Activated effector memory CD4-positive, alpha-beta T cell treated with Interleukin-2 at 50 U/mL for 16 hours (primary cell): ENCODE results near the gene ANKRD63.

Experiments
- DNase-seq: peaks from one replicate; pipeline ENCODE4 v3.0.0-alpha.2; 2020

The ANKRD63 gene

DNA sequence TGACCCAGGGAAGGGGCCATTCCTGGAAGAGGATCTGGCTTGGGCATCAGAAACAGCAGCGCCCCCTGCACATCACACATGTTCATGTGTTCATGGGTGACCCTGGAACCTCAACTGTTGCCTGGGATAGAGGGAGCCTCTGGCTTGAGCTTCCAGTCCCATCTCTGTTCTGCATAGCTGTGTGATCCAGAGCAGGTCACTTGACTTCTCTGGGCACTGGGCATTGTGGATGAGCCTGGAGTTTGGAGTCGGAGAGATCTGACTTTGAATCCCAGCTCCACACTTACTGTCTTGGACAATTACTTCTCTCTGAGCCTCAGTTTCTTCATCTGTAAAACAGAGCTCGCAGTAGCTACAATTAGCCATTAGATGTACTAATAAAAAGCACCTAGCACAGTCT lies 28.4 kb downstream of the ANKRD63 start:
- no peak for DNase-seq

DNA sequence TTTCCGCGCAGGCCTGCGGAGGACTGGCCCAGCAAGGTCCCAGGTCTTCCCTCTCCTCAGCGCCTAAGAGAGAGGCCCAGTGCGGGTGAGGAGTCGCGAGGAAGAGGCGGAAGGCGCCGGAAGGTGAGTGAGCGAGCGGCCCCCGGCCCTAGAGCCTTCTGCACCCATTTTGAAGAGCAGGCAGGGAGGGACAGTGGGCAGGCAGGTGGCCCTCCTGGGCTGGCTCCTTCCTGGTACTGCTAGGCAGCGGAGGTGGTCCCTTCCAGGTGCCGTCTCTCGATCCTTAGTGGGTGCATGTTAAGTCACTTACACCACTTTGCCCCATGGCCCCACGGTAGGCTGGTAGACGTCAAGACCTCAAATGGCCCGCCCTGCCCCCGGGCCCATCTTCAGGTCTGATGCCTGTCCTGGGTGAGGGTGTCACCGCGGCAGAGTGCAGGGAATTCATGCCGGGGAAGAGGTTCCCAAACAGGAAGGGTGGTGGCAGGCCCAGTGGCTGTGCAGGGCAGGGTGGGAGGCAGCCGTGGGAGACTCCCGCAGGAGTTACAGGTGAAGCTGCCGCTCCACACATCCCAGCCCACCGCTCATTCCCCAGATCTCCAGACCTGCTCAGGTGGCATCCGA lies 29.6 kb downstream of the ANKRD63 start:
- no peak for DNase-seq

DNA sequence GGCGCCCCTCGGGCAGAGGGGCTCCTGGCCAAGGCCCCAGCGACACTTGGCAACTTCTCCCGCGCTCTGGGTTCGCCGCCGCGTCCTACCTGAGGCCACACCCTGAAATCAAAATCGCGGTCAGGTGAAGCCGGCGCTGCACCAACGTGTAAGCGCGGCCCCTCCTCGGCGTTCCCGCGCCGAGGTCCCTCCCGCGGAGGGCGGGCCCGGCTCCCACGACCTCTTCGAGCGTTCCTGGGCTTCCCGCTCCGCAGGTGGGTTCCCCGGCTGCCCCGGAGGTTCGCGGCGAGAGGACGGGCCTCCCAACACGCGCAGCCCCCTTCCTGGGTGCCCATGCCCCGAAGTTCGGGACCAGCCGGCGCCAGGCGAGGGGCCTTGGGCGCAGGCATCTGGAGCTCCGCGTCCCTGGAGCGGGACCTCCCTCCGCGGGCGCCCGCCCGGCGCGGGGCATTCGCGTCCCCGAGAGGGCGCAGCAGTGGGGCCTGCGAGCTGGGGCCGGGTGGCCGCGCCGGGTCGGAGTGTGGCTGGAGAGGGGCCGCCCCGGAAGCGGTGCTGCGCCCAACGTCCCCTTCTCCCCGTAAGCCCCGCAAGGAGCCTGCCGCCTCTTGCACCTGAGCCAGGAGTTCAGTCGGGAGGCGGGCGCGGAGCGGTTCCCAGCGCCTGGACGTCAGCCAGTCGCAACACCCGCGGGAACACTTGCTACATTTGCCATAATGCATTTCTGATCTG lies 30.3 kb downstream of the ANKRD63 start:
- no peak for DNase-seq

DNA sequence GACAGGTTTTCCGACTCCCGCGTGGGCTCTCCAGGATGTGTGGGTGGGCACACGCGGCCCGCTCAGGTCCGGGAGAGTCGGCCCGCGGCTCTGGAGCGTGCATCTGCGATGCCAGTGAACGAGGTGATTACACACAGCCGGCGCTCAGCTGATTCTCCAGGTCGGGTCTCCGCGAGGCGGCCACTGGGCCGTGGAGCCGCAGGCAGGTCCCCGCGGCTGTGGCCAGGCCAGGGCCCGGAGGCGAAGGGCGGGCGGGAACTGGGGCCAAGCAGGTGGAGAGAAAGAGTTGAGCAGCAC lies 30.8 kb downstream of the ANKRD63 start:
- no peak for DNase-seq

DNA sequence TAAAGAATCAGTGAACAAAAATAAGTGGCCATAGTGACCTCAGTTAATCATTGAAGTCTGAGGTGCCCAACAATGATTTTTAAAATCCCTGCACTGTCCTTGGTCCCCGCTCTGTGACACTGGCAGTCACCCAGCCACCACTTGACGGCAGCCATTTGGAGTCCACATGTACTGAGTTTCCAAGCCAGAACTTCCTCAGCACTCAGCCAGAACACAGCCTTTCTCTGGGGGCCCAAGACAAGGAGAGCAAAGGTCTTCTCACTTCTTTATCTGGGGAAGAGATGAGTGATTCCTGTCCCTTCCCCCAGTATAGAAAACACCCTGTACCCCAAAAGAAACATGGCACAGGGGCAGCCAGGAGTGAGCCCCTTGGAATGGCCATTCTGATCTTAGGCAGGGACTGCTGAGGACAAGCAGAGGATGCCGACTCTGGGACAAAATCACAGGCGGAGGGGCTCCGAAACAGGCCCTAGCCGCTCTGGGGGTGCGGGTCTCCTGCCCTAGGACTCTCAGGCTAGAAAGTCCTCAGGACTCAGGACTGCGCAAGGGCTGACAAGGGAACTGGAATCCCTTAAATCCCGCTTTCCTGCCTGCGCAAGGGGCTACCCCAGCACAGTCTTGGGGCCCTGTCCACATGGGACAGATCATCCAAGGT lies 31.3 kb downstream of the ANKRD63 start:
- DNase-seq = no peak

DNA sequence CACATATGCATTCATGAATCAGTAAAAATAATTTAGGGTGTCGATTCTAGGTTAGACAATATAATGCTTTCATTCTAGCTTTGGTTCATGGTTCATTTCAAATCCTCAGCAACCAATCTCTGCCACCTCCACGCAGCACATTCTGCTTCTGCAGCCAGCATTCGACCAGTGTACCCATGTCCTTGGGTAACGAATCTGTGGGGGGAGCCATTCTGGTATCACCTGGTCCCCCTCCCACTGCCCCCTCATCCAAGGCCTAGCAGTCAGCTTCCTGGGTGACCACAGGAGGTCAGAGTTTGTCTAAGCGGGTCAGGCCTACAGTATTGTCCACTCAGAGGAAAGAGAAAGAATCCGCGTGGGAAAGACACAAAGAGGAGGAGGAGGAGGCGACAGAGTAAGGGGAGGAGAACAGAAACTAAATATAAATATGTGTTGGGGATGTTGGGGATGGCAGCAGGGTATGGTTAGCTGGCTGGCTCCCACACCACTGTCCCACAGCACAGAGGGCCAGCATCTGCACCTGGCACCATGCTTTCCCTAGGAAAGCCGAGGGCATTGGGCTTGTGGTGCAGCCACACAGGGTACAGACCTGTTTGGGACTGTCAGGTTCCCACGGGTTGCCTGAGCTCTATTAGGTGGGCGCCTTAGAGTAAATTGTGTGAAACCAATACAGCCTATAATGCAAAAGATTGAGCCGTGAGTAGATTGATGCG lies 31.9 kb downstream of the ANKRD63 start:
- DNase-seq = no peak

DNA sequence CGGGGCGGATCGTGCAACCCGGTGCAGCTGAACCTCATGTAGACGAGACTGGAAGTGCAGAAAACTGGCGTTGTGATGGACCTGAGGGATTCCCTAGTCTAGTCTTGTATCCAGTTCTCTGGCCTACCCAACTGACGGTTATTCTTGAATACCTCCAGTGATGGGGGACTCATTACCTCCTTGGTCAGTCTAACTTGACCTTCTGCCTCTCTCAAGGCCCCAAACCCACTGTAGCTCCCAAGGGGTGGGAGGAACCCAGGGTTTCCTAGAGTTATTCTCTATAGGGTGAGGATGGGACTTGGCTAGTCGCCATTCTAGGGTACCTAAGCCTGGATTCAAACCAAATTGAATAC lies 32.6 kb downstream of the ANKRD63 start:
- DNase-seq = no peak

DNA sequence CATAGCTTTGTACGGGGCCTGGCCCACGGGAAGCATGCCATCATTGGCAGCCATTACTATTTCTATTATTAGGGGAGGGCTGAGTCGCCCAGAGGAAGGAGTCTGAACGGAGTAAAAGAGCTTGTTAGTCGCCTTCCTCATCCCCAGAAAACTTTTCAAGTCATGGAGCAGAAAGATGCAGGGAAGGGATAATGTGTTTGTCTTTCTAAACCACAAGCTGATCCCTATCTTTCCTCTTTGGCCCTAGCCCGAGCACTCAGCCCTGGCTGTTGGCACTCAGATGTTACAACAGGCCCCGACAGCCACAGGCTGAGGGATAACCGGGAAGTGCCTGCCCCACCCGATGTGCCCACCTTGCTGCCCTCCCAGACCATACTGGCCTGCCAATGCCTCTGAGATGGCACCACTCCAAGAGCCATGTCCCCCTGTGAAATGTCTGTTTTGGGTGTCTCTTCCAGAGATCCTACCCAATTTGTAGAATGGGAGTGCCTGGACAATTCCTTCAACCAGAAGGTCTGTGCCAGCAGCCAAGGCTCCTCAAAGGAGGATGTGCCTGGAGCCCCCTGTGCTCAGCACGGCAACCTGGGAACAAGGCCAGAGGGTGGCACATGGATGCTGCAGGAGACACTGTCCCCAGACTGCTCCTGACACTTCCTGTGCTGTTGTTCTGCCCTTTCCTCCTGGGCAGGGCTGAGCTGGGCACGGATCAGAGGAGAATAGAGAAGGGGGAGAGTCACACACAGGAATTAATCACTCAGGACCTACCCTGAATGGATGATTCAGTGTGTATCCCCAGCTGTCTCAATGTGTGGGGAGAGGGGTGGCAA lies 33.2 kb downstream of the ANKRD63 start:
- DNase-seq = no peak

DNA sequence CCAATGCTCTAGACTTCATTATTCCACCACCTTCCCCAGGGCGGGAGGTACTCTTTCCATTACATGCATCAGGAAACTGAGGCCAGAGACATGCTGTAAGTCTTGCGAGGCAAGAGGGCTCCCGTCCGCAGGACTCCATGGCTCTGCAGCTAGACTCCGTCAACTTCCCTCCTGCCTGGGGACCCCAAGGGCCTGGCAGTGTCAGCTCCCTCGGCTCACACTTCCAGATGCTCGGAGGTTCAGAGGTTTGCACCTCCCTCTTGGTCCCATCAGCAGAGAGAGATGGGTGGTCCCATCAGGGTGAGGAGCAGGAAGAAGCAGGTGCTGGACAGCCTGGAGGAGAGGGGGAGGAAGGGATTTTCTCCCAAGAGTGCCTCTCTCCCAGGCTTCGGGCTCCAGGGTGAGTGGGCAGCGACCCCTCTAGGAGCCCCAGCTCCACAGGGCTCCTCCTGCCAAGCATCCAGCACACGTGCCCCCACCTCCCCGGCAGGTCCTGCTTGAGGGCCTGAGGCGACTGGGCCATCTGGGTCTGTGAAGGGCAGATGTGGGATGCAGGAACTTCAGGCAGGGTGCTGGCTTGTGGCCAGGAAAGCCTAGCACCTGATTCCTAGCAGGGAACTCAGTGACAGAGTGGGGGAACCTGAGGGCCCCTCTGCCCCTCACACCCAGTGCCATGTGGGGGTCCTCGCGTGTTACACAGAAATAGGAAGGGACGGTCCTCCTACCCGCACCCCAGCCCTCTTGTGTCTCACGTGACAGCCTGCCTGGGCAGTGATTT lies 34.7 kb downstream of the ANKRD63 start:
- no peak for DNase-seq

DNA sequence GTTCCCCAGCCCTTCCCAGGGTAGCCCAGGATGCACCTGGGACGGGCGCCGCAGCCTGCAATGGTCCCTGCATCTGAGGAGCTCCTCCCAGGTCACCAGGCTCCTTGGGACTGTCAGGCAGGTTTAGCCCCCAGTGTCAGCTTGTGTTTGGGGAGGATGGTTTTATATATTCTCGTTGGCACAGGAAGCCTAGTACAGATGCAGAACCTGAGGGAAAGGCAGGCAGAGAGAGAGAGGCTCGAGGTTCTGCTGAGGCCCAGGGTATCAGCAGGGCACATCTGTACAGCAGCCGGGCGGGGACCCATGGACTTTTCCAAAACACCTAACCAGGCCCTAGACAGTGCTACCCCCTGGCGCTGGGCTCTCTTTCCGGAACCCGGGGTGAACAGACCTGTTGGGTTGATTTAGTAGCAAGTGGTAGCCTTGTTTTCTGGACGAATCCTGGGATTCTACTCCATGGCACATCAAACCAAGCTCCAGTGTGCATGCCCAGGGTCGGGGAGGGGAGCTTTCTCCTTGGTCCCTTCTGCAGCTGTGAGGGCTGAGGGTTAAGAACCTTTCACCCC lies 35.4 kb downstream of the ANKRD63 start:
- DNase-seq = no peak

DNA sequence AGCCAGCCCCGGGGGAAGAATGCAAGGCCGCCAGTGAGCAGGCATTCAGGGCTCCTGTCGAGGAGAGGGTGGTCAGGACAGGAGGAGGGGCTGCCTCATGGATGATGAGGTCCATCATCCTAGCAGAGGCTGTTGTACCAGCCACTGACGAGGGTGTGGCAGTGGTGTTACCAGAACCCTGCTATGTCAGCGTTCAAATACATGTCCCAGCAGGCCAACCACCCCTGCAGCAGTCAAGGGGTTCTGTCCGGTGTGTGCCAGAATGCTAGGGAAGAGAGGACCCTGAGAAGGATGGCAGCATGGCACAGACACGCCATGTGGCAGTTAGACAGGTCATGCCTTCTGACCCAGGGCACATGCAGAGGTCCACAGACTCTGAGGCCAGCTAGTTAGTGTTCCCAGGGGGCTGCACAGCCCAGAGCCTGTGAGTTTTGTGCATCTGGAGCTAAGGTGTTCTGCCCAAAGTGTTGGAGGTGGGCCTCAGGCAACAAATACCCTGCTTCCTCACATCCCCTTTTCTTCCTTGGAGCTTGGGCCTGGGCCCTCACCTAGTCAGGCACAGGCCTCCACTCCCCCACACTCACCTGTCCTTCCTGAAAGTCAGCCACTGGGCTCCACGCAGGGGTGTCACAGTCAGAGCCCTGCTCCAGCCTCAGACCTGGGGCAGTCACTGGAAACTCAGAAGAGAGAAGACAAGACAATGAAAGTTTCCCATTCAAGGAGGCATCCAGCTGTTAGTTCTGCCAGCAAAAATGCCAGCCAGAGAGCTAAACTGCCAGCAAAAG lies 36.2 kb downstream of the ANKRD63 start:
- DNase-seq = no peak

DNA sequence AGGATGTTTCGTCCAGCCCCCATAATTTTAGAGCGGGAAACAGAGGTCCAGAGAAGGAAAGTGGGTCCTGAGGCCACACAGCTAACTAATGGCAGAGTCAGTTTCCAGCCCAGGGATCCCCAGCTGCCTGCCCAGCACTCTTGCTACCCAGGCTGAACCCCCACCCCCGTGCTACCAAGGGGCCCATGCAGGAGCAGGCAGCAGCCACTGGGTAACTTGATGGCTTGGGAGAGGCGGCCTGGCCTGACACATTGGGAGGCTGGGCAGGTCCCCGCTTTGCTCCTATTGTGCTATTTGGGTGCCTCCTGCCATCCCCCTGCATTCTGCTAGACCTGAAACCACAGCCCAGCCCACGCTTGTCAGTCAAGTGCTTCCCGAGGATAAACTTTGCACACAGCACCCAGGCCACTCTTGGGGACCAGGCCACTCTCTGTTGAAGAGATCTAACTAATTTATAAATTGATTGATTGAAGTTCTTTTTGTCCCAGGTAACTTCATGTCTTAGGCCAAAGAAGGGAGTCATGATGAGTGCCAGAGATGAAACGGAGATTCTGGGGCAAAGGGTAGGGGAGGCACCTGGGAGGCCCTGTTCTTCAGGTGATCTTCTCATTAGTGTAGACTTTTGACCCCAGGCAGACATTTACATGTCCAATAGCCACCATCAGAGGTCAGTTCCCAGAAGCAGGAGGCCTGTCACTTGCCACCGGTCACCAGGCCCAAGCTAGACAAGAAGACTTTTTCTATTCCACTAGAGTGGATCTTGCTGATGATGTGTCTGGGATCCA lies 37.0 kb downstream of the ANKRD63 start:
- DNase-seq = no peak

DNA sequence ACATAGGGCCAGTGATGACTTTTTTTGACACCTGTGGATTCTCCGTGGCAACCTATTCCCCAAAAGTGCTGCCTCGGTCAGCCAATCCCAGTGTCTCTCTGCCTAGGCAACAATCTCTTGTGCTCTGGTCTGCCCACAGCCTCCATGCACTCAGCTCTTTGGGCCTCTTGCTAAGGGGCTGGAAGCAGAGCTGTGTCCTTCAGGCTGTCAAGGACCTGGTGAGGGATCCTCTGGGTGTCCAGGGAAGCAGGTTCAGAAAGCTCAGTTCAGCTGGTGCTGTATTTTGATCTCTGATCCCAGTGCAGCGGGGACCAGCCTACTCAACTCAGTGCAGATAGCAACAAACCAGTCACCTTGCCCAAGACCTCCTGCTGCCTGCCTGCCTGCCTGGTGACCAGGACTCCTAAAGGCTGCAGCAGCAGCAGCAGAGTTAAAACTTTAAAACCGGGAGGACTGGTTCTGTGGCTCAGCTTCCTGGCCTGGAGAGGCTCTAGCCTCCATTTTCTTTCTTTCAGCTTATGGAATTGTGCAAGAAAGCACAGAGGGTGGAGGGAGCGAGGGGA lies 37.8 kb downstream of the ANKRD63 start:
- DNase-seq = no peak

DNA sequence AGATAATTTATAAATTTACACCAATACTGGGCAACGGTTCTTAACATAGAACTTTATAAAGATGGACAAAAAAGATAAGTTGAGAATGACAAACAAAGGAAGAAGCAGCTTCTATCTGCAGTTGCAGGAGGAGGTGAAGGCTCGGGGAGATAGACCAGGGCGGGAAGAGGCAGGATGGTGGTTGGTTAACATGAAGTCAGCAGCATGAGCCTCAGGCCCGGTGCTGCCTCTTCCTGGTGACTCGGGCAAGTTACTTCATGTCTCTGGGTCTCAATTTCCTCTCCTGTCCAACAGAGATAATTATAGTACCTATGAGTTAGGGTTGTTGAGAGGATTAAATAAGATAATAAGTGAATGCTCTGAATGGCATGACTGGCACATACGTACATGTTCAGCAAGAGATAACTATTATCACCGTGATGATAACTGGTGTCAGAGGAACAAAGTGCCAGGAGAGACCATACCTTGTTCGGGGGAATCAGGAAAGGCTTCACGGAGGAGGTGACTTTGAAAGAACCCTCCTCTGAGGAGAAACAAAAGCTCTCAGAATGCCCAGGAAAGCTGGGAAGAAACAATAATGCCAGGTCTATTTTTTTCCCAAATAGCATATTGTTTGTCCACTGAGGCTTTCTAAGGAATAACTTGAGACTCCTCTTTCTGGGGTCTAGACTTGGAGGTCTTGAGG lies 39.6 kb downstream of the ANKRD63 start:
- no peak for DNase-seq

DNA sequence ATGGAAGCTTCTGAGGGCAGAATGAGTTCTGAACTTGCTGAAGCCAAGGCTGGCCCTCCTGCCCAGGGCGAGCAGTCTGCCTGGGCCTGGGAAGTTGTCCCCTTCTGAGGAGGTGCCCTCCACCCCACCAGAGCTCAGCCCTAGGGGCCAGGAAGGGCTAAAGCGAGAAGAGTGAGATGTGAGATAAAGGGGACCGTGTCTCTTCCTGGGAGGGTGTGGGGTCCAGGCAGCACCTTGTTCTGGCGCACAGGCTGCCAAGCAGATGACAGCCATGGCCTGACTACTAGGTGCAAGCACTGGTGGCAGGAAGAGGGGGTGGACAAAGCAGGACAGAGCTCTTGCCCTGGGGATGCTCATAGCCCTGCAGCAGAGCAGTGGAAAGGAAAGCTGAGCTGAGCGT lies 40.3 kb downstream of the ANKRD63 start:
- no peak for DNase-seq

DNA sequence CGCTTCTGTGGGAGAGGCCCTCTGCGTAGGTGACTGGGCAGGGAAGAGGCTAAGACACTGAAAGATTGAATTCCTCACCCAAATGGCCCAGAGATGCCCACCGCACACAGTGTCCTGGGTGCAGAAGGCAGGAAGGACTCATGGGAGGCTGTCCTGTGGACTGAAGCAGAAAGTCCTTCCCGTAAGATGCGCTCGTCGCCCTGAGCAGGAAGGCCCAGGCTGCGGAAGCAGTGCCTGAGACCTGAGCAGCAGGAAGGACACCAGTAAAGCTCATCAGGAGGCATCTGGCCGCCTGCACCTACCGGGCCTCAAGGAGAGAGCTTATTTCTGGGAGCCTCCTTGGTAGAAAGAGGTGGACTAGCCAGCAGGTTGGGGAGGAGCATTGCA lies 40.7 kb downstream of the ANKRD63 start:
- no peak for DNase-seq

DNA sequence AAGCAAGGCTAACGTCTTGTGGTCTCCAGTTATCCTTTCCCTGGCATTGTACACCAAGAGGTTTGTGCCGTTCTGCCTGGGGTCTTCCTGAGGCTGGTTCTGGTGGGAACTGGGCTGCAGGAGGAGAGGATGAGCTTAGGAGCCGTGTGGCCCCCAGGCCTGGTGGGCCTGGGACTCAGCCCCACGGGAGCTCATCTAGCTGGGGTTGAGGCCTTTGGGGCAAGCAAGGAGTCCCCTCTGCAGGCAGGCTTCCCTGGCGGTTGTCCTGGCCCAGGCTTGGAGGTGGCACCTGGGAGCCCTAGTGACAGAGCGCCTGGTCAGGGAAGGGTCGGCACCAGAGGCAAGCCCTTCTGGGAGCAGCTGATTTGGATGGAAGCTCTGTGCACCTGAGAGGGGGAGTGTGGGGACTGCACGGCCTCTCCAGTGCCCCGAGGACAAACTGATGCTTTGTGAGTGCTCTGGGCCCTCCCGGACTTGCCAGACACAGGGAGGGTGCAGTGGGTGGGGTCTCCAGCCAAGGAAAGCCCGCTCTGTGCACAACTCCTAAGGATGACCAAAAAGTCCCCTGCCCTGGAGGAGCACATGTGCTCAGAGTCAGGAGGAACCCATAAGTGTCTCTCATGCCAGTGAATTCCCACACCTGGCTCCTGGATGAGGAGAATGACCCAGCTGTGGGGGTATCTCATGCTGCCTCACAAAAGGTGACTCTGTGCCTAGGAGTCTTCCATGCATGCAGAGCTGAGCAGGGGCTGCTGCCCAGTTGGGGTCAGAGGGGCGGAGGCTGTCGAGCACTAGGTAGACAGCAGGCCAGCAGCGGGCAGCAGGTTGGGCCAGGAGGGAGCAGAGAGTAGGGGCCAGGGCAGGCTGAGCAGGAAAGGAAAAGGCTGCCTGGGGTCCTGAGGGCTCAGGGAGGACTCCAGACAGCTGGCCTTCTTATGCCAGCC lies 41.3 kb downstream of the ANKRD63 start:
- no peak for DNase-seq

DNA sequence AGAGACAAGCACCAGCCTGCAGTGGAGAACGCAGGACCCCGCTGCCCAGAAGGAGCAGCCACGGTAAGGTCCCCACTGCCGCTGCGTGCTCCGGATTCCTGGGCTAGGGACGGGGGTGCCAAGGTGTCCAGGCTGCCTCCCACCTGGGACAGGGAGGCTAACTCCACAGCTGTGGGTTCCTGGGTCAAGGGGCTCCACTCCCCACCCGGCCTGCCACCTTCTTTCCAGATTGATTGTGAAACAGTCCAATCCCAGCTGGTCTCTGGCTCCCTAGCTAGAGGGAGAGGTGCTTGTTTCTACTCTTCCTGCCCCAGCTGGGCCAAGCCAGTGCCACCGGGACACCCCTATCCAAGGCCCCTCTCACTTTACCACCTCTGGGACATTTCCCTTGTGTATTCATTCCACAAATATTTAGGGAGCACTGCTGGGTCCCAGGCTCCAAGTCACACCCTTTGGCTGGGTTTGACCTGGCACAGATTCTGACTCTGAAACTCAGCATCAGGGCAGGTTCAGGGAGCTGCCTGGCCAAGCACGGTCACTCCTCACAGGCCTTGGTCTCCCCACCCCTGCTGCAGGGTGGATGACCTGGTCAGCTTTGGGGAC lies 42.1 kb downstream of the ANKRD63 start:
- DNase-seq = no peak
